Stimulated activated CD4-positive, alpha-beta T cell treated with anti-CD3 and anti-CD28 coated beads, Interleukin-1b, Interleukin-23, amount 100 ng/mL, for 1 hour (primary cell): ENCODE results near the gene C5orf58.

ENCODE experiments used
- DNase-seq, 2 donors: peaks; one replicate each; pipeline ENCODE4 v3.0.0-alpha.2; 2020; ENCODE audit warnings: low read depth in 2 of 2

C5orf58 gene

GRCh38 chr5:170283296-170283695, 50.5 kb downstream of the C5orf58 start:
- DNase-seq, result no peak

GRCh38 chr5:170284231-170284630, 51.4 kb downstream of the C5orf58 start:
- DNase-seq, result no peak

GRCh38 chr5:170285181-170285580, 52.4 kb downstream of the C5orf58 start:
- no peak for DNase-seq

- DNase-seq, result no peak
Observed at GRCh38 chr5:170286386-170286925, 53.7 kb downstream of the C5orf58 start.

- no peak for DNase-seq
Observed at GRCh38 chr5:170287532-170287931, 54.7 kb downstream of the C5orf58 start.

GRCh38 chr5:170288151-170288550, 55.4 kb downstream of the C5orf58 start:
- no peak for DNase-seq

GRCh38 chr5:170288551-170288950, 55.8 kb downstream of the C5orf58 start:
- no peak for DNase-seq

- DNase-seq, result no peak
Observed at GRCh38 chr5:170289121-170289520, 56.3 kb downstream of the C5orf58 start.

GRCh38 chr5:170289764-170290163, 57.0 kb downstream of the C5orf58 start:
- no peak for DNase-seq

- DNase-seq, result no peak
Observed at GRCh38 chr5:170290498-170290897, 57.7 kb downstream of the C5orf58 start.

GRCh38 chr5:170292179-170293104, 59.7 kb downstream of the C5orf58 start:
- DNase-seq, result no peak

GRCh38 chr5:170293273-170293672, 60.5 kb downstream of the C5orf58 start:
- DNase-seq, result no peak

GRCh38 chr5:170294057-170294456, 61.3 kb downstream of the C5orf58 start:
- no peak for DNase-seq

- DNase-seq, result no peak
Observed at GRCh38 chr5:170294556-170294955, 61.8 kb downstream of the C5orf58 start.
